ENCODE results near the gene TBC1D22B.
A peak's percentile ranks its signal among the peaks of the same experiment; 100 is the strongest.
"Not testable (repeated sequence)": the region's sequence is repeated elsewhere in the genome, so short reads cannot be mapped to it uniquely, and the experiment has no call there.

TBC1D22B gene

DNA sequence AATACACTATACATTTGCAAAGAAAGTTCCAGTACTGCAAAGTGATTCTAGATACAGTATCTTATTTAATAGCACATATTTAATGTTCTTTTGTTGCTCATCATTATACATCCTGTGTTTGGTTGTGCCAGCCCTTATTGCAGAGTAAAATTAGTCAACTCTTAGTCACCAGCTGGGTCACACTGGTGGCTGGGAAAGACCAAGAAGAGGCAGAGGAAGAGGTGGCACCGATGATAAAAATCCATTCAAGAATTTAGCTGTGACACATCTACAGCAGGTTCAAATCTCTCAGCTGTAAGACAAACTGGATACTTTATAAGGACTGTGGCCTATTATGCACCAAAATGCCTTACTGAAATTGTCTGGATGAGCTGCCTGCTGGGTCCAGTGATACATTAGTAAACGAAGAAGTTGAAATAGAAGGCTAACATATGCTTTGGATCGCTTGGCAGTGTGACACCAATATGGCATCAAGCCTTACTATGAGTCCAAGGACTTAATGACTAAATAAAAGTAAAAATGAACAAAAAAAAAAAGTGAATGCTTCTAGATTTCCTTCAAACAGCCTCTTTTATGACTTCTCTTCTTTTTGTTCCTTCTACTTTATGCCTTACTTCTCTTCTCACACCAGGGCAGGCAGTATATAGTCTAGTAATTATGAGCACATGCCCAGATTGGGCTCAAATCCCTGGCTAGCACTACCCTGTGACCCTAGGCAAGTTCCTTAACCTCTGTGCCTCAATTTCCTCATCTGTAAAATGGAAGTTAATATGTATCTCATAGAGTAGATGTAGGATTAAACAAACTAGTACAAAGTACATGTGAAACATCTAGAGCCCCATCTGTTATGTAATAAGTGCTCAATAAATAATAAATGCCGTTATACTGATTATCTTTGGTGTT lies 66.8 kb downstream of the TBC1D22B start:
- no peak for DNase-seq

DNA sequence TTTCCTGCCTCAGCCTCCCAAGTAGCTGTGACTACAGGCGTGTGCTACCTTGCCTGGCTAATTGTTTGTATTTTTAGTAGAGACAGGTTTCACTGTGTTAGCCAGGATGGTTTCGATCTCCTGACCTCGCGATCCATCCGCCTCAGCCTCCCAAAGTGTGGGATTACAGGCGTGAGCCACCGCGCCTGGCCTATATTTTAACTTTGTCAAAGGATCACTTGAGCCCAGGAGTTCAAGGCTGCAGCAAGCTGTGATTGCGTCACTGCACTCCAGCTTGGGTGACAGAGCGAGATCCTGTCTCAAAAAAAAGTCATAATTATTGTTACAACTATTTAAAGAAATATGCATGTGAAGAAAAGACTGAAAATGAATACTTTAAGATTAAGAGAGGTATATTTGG lies 72.8 kb downstream of the TBC1D22B start:
- not testable (repeated sequence) for DNase-seq

DNA sequence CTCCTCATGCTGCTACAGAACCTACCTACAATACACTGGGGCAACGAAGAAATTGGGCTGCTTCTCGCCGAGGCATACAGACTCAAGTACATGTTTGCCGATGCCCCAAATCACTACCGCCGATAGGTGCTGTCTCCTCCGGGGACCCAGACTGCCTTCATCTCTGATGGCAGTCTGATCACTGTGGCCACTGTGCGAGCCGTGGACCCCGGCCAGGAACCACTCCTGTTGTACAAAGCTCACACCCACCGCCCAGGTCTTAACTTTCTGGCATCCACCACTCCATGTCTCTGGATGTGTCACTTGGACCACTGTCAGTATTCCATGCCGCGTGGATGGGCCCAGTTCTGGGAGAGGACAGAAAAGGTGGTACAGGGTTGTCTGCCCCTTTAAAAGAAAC lies 73.5 kb downstream of the TBC1D22B start:
- no peak for DNase-seq

DNA sequence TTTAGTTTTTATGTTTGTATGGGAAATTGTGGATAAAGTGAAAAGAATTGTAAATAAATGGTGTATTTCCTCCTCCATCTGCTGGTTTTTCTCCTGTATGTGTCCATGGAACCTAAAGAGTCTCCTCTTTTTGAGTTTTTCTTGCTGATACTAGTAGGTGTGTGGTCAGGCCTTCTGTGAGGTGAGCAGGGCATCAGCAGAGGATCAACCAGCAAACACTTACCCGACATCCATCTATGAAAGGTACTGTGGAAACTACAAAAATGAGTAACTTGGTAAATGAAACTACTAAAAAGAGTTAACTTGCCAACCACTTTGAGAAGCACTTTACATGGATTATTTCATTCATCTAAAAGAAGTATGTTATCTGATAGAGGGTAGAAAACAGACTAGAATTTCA lies 75.3 kb downstream of the TBC1D22B start:
- DNase-seq, result no peak

DNA sequence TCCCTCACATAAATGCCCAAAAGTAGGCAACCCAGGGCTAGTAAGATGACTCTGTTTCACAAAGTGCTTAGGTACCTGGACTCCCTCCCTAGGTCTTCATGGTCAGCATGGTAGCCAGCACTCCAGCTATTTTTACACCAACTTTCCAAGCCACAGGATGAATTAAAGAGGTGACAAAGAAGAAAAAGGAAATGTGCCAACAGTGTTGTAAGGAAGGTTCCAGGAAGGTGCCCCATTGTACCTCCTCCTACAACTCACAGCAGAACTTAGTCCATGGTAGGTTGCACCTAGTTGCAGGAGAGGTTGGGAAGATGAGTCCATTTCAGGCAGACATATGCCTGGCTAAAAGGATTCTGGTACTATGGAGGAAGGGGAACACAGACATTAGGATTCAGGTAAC lies 76.5 kb downstream of the TBC1D22B start:
- DNase-seq, result no peak

DNA sequence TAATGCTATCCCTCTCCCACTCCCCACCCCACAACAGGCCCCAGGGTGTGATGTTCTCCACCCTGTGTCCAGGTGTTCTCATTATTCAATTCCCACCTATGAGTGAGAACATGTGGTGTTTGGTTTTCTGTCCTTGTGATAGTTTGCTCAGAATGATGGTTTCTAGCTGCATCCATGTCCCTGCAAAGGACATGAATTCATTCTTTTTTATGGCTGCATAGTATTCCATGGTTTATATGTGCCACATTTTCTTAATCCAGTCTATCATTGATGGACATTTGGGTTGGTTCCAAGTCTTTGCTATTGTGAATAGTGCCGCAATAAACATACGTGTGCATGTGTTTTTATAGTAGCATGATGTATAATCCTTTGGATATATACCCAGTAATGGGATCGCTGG lies 80.7 kb downstream of the TBC1D22B start:
- not testable (repeated sequence) for DNase-seq

DNA sequence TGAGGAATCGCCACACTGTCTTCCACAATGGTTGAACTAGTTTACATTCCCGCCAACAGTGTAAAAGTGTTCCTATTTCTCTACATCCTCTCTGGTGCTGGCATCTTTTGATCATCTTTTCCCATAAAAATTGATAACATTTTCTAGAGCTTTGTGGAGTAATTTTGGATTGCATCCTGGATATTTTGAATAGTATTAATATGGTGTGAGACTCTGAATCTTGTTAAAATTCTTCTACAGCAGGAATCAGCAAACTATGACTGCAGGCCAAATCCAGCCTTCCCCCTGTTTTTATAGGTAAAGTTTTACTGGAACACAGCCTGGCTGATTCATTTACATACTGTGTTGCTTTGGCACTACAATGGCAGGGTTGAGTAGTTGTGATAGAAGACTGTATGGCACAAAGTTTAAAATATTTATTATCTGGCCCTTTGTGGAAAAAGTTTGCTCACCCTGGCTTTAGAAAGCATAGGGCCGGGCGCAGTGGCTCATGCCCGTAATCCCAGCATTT lies 81.2 kb downstream of the TBC1D22B start:
- no peak for DNase-seq

DNA sequence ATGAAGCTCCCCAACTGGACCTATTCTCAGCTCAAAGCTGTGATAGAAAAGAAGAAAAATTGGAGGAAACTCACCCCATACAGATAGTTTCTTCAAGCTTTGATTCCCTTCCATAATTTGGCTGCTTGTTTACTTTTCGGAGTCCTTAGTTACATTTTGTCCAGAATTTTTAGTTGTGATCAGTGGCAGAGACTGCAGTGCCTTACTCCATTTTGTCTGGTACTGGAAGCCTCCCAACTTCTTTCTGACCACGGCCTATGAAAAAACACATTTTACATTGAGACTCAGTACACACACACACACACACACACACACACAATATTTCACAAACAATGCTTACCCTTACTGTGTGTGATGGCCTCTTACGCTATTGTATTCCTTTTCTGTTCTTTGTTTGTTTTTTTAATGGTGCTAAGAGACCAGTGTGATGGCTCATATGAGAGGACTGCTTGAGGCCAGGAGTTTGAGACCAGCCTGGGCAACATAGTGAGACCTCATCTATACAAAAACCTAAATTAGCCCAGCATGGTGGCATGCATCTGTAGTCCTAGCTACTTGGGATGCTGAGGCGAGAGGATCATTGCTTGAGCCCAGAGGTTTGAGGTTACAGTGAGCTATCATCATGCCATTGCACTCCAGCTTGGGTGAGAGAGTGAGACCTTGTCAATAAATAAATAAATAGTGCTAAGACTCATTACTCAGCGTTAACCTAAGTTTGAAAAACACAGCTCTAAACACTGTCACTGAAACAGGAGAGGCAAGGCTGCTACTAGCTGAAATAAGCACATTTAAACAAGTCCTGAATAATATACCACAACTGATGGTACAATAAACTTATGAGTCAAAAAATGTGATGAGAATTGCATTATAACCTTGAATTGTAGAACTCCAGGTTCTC lies 82.4 kb downstream of the TBC1D22B start:
- no peak for DNase-seq

DNA sequence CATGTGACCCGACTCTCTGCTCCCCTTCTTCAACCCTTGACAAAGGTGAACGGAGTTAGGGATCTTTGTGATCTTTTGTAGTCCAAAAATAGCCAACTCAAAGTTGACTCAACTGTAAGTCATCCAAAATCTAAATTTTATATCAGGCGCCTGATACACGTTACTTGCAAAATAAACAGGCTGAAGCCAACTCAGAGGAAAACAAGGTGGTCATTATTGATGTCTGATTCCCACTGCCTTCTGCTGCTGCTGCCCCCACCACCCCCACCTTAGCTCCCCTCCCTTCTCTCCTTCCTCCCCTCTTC lies 83.0 kb downstream of the TBC1D22B start:
- no peak for DNase-seq

DNA sequence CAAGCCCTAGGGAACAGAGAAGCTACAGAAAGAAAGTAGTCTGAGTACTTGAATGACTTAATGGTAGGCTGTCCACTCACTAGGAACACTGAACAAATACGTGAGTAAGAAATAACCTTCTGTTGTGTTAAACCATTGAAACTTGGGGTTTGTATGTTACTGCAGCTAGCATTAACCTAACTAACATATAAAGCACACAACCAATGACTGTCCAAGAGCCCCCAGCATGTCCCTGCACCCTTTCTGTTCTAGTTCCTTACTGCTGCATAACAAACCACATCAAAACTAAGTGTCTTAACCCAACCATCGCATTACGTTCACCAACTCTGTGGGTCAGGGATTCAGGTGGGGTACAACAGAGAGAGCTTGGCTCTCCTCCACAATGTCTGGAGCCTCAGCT lies 85.7 kb downstream of the TBC1D22B start:
- no peak for DNase-seq

DNA sequence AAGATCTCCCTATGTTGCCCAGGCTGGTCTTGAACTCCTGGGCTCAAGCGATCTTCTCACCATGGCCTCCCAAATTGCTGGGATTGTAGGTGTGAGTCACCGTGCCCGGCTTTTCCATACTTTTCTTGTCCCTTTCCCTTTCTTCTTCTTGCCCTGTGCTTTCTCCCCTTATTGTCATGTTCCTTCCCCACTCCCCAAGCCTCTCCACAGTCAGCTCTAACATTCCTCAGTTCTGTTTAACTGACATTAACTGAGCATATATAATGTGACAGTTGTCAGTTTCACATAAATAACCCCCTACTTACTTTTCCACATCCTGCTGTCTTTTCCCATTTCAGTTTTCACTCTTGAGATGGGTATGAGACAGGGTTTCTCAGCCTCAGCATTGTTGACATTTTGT lies 86.7 kb downstream of the TBC1D22B start:
- no peak for DNase-seq

DNA sequence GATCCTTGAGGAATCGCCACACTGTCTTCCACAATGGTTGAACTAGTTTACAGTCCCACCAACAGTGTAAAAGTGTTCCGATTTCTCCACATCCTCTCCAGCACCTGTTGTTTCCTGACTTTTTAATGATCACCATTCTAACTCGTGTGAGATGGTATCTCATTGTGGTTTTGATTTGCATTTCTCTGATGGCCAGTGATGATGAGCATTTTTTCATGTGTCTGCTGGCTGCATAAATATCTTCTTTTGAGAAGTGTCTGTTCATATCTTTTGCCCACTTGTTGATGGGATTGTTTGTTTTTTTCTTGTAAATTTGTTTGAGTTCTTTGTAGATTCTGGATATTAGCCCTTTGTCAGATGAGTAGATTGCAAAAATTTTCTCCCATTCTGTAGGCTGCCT lies 88.2 kb downstream of the TBC1D22B start:
- not testable (repeated sequence) for DNase-seq

DNA sequence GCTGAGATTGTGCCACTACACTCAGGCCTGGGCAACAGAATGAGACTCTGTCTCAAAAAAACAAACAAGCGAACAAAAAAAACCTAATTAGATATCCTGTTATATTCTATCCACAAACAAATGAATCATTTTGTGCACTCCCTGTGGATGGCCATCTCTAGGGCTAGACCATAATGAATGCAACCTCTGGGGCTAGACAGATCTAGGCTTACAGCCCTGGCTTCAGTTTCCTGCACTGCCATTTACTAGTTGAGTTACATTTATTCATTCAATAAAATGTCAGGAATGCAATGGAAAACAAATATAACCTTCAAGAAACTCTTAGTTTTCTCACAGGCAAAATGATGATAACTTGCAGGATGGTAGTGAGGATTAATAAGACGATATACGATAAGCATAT lies 89.6 kb downstream of the TBC1D22B start:
- no peak for DNase-seq

DNA sequence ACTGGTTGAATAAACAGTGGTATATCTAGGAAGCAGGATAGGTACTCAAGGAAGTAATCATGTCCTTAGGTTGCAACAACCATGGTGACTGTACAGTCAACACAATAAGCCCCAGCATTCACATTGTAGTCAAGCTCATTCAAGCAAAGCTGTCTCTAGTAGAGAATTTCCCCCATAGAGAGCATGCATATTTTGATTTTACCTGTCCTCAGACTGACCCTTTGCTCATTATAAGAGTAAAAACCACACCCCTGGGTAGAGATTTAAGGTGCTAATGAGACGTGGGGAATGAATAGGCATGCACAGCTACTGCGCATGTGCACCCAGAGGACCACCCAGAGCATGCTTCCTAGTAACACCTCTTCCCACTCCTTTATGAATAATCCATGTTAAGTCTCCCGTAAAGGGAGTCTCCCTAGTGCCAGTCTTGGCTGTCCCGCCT lies 90.1 kb downstream of the TBC1D22B start:
- no peak for DNase-seq

DNA sequence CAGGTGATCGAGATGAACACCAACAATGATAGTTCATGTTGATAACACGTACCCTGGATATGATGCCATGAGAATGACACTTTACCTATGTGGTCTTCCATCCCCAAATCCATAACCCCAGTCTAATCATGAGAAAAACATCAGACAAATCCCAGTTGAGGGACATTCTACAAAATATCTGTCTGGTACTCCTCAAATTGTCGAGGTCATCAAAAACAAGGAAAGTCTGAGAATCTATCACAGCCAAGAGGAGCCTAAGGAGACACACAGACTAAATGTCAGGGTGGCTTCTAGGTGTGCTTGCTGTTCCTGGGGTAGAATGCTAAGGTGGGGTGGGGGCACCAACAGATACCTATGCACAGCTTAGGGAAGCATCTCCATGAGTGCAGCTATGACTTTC lies 93.5 kb downstream of the TBC1D22B start:
- DNase-seq, result no peak

DNA sequence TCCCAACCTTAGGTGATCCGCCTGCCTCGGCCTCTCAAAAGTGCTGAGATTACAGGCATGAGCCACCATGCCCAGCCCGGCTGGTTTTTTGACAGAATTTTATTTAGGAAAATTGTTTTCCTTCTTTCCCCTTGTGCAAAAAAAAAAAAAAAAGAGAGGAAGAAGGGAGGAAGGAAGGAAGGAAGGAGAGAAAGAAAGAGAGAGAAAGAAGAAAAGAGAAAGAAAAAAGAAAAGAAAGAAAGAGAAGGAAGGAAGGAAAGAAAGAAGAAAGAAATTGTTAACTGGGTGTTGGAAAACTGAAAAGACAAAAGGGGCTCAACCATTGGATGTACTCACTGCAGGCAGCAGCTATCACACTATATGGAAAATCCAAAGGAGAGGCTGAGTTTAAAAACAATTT lies 94.8 kb downstream of the TBC1D22B start:
- no peak for DNase-seq

DNA sequence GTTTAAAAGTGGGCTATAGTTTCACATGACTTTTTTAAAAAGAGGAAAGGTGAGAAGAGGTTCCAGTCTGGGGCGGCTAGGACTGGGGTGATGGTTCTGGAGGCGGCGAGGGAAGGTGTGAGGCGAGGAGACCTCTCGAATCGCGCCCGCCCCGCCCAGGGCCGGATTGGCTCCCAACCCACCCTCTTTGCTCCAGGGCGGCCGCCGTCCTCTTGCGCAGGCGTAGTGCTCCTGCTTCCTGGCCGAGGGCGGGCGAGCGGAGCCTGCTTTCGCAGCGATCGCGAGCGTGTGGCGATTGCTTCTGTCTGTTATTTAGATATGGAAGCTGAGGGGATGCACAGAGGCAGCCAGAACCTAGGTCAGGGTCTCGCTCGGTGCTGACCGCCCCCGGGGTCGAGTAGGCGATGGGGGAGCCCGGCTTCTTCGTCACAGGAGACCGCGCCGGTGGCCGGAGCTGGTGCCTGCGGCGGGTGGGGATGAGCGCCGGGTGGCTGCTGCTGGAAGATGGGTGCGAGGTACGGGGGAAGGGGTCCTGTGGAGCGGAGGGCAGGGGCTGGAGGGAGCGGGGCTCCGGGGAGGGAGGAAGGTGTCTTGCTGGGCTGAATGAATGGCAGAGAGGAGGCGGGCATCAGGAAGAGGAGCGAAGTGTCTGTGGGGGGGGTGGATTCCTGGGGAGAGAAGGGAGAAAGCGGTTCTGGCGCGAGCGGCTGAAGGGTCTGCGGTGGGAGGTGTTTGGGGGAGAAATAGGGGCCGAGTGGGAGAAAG lies 96.4 kb downstream of the TBC1D22B start, which contains the start of gene RNF8:
Gene RNF8 (plus strand): TSS at position 223 of the 765 bp plus-strand sequence. CDS start 182 bp downstream, at position 405.
- peak; percentile 85 for DNase-seq

DNA sequence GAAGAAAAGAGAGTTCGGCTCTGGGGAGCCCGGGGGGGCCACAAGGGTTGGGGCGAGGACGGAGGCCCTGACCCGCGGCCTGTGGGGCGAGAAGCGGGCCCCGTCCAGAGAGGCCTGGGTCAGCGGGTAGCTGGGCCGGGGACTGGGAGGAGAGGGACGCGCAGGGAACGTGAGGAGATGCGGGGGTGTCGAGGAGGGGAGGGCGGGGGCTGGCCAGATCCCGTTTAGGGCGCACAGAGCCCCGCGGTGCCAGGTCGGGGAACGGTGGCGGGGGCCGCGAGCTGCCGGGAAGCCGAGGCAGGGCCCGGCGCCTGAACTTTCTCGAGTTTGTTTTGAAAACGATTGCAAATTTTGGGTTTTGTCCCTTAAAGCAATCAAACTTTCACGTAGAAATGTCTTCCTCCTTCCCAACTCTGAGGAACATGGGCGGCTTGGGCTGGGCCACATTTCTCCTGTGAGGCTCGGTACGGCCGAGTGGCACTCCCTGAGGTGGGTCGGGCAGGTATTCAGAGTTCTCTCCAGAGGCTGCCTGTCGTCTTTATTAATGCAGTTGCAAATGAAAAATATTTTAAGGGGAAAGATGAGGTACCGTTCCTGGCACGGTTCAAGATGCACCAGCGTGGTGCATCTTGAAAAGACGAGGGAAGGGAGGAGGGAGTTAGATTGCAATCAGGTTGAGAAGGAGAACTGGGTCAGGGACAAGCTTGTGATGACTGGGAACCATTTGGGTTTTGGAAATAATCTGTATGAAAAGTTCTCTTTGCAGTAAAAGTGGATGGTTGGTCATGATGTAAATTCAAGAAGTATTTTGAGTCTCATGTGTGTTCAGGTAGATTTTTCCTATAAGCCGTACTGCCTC lies 97.2 kb downstream of the TBC1D22B start:
- DNase-seq, result no peak

DNA sequence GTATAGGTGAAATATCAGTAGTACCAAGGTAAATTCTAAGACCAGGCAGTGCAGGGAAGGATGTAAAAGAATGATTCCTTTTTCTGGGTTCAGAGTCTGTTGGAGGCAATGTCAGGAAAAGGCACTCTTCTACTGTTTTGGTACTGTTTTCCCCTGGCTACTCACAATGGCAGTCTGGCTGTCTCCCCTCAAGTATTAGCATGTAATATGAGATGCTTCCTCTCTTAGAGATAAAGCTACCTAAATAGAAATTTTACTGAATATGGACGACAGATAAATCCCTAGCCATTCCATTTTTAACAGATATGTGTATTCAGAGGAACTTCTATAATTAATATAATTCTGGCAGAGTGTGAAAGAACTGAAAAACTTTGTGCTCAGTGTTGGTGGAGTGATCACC lies 99.7 kb downstream of the TBC1D22B start:
- no peak for DNase-seq

DNA sequence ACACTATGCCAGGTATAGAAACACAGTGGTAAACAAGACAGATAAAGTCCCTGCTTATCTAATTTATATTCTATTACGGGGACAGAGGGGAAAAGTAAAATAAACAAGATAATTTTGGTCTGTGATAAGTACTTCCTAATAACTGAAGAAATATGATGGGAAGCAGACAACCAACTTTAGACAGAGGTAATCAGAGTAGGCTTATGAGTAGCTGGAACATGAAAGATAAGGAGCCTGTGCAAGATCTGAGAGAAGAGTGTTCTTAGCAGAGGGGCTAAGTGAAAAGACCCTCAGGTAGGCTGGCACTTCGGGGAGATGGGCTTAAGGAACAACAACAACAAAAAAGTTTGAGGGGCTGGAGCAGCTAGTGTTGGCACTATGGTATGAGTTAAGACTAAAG lies 100.3 kb downstream of the TBC1D22B start:
- DNase-seq, result no peak

DNA sequence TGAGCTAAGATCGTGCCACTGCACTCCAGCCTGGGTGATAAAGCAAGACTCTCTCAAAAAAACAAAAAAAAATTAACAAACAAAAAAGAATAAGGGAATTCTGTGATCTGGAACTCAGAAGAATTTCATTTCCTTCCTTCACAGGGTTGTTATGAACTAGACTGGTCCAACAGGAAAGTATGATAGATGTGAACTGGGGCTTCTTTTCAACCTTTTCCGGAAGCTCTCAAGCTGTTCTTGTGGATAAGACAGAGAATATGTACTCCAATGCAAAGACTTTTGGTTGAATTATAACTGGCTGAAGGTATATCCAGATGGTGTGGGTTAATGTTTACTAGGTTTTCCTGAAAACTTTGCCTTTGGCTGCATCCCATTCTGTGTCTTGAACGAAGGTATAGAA lies 101.5 kb downstream of the TBC1D22B start:
- DNase-seq, result no peak
